COLO829 (cell line): ENCODE data around the gene HYDIN.
"Not testable (repeated sequence)": the region's sequence is repeated elsewhere in the genome, so short reads cannot be mapped to it uniquely, and the experiment has no call there.

ENCODE experiments used
- DNase-seq: peaks from one replicate; pipeline ENCODE4 v3.0.0; 2012; ENCODE audit warnings: low spot score

HYDIN gene

GRCh38 chr16:70995799-70996198 is 234.7 kb downstream of the HYDIN start:
- DNase-seq: not testable (repeated sequence)

GRCh38 chr16:70992511-70992910 is 238.0 kb downstream of the HYDIN start:
- DNase-seq: not testable (repeated sequence)

- not testable (repeated sequence) for DNase-seq
Observed at GRCh38 chr16:70987019-70987715, 243.4 kb downstream of the HYDIN start.

- not testable (repeated sequence) for DNase-seq
Observed at GRCh38 chr16:70984675-70985074, 245.8 kb downstream of the HYDIN start.

- not testable (repeated sequence) for DNase-seq
Observed at GRCh38 chr16:70968332-70968731, 262.2 kb downstream of the HYDIN start.

GRCh38 chr16:70960169-70960568 is 270.4 kb downstream of the HYDIN start:
- DNase-seq: not testable (repeated sequence)

GRCh38 chr16:70954922-70955321 is 275.6 kb downstream of the HYDIN start:
- DNase-seq: not testable (repeated sequence)

GRCh38 chr16:70953824-70954223 is 276.7 kb downstream of the HYDIN start:
- not testable (repeated sequence) for DNase-seq

GRCh38 chr16:70943551-70943950 is 287.0 kb downstream of the HYDIN start:
- not testable (repeated sequence) for DNase-seq

- not testable (repeated sequence) for DNase-seq
Observed at GRCh38 chr16:70939690-70940359, 290.7 kb downstream of the HYDIN start.

- not testable (repeated sequence) for DNase-seq
Observed at GRCh38 chr16:70936781-70937525, 293.6 kb downstream of the HYDIN start.

GRCh38 chr16:70935325-70935724 is 295.2 kb downstream of the HYDIN start:
- DNase-seq: not testable (repeated sequence)

GRCh38 chr16:70933746-70934145 is 296.8 kb downstream of the HYDIN start:
- not testable (repeated sequence) for DNase-seq

- DNase-seq: not testable (repeated sequence)
Observed at GRCh38 chr16:70930757-70931156, 299.8 kb downstream of the HYDIN start.

GRCh38 chr16:70922164-70922563 is 308.4 kb downstream of the HYDIN start:
- not testable (repeated sequence) for DNase-seq

GRCh38 chr16:70920661-70921060 is 309.9 kb downstream of the HYDIN start:
- DNase-seq: not testable (repeated sequence)

- DNase-seq: not testable (repeated sequence)
Observed at GRCh38 chr16:70888208-70888607, 342.3 kb downstream of the HYDIN start.

GRCh38 chr16:70884652-70885051 is 345.9 kb downstream of the HYDIN start:
- not testable (repeated sequence) for DNase-seq

GRCh38 chr16:70882311-70882710 is 348.2 kb downstream of the HYDIN start:
- DNase-seq: not testable (repeated sequence)

GRCh38 chr16:70877895-70878294 is 352.6 kb downstream of the HYDIN start:
- not testable (repeated sequence) for DNase-seq

GRCh38 chr16:70876442-70876841 is 354.1 kb downstream of the HYDIN start:
- DNase-seq: not testable (repeated sequence)

- not testable (repeated sequence) for DNase-seq
Observed at GRCh38 chr16:70864698-70865097, 365.8 kb downstream of the HYDIN start.

- not testable (repeated sequence) for DNase-seq
Observed at GRCh38 chr16:70861996-70862395, 368.5 kb downstream of the HYDIN start.
